IMR-90 (cell line): Measurements from ENCODE around the gene ULBP1. TPM values are rescaled to one million over a fixed set of nuclear protein-coding genes. Genes with fewer than 3 reads are reported as not detected.
"Not testable (repeated sequence)": the region's sequence is repeated elsewhere in the genome, so short reads cannot be mapped to it uniquely, and the experiment has no call there.

Experiments
- ATAC-seq: fragments of 200-7000 bp; cut with Tn5 transposase; 2 replicates; pipeline ENCODE4 v1.9.1; 2020; ENCODE audit warnings: low read depth, mild to moderate bottlenecking, moderate library complexity
- BruUV-seq: library from RNA; stranded (reverse); fragments of 400-500 nt; replicated peaks from 2 replicates; lab custom pipeline; 2021; lab: Mats Ljungman, UMichigan
- CTCF ChIA-PET: fragments of 300-600 bp; formaldehyde crosslinking; extraction: SDS; loops from one replicate; lab custom pipeline; 2021; ENCODE audit warnings: antibody characterized with exemption; lab: Yijun Ruan, JAX
- POLR2A ChIA-PET: fragments of 300-600 bp; sonication (Branson Sonifier 250); formaldehyde crosslinking; loops from one replicate; lab custom pipeline; 2022; ENCODE audit warnings: antibody characterized with exemption; ENCODE audit not compliant: unreplicated experiment; lab: Charles Lee
- DNase-seq: peaks from one replicate; pipeline ENCODE4 v3.0.0; 2013
- H2AFZ ChIP-seq: replicated peaks from 2 replicates; pipeline ENCODE3; 2013; ENCODE audit warnings: low read length, mild to moderate bottlenecking; ENCODE audit not compliant: poor library complexity
- H2AK5ac ChIP-seq: 2 replicates; pipeline ENCODE4 v1.6.1; 2013; ENCODE audit warnings: low read depth, low read length, inconsistent platforms
- H2AK9ac ChIP-seq: replicated peaks from 2 replicates; pipeline ENCODE3; 2013; ENCODE audit warnings: mild to moderate bottlenecking, low read depth, low read length, moderate library complexity; ENCODE audit not compliant: poor library complexity
- H2BK120ac ChIP-seq: 2 replicates; pipeline ENCODE4 v1.6.1; 2013; ENCODE audit warnings: low read depth, low read length, inconsistent platforms
- H2BK15ac ChIP-seq: 3 replicates; pipeline ENCODE4 v1.6.1; 2013; ENCODE audit warnings: low read depth, low read length, inconsistent platforms
- H2BK20ac ChIP-seq: 2 replicates; pipeline ENCODE4 v1.6.1; 2013; ENCODE audit warnings: low read depth, mild to moderate bottlenecking, inconsistent platforms, low read length, moderate library complexity
- H2BK5ac ChIP-seq: 2 replicates; pipeline ENCODE4 v1.6.1; 2013; ENCODE audit warnings: mild to moderate bottlenecking, low read depth, low read length, inconsistent platforms; ENCODE audit not compliant: poor library complexity, severe bottlenecking
- H3K14ac ChIP-seq: replicated peaks from 2 replicates; pipeline ENCODE4 v1.6.1; 2013; ENCODE audit warnings: low read depth, low read length, inconsistent platforms
- H3K18ac ChIP-seq: 2 replicates; pipeline ENCODE4 v1.6.1; 2013; ENCODE audit warnings: low read depth, low read length, control low read depth
- H3K23ac ChIP-seq: 2 replicates; pipeline ENCODE4 v1.6.1; 2013; ENCODE audit warnings: low read depth, low read length, inconsistent platforms
- H3K27ac ChIP-seq: 2 replicates; pipeline ENCODE4 v1.5.1; 2013; ENCODE audit warnings: mild to moderate bottlenecking, control low read depth, low read length; ENCODE audit not compliant: insufficient read depth
- H3K27me3 ChIP-seq: 2 replicates; pipeline ENCODE4 v1.6.1; 2013; ENCODE audit warnings: low read length; ENCODE audit not compliant: control insufficient read depth, insufficient read depth
- H3K36me3 ChIP-seq: 2 replicates; pipeline ENCODE4 v1.6.1; 2013; ENCODE audit warnings: low read length, mixed read lengths; ENCODE audit not compliant: control insufficient read depth, insufficient read depth
- H3K4ac ChIP-seq: 2 replicates; pipeline ENCODE4 v1.6.1; 2013; ENCODE audit warnings: low read depth, low read length, inconsistent platforms
- H3K4me1 ChIP-seq: 2 replicates; pipeline ENCODE4 v1.6.1; 2013; ENCODE audit warnings: low read length, mixed read lengths; ENCODE audit not compliant: control insufficient read depth, insufficient read depth
- H3K4me2 ChIP-seq: 2 replicates; pipeline ENCODE4 v1.6.1; 2013; ENCODE audit warnings: low read depth, mild to moderate bottlenecking, control low read depth, low read length, moderate library complexity
- H3K4me3 ChIP-seq: 2 replicates; pipeline ENCODE4 v1.5.1; 2013; ENCODE audit warnings: low read depth, mild to moderate bottlenecking, control low read depth, low read length, moderate library complexity; ENCODE audit not compliant: insufficient read depth
- H3K56ac ChIP-seq: 2 replicates; pipeline ENCODE4 v1.6.1; 2013; ENCODE audit warnings: low read length, inconsistent platforms; ENCODE audit not compliant: insufficient read depth; ENCODE audit errors: extremely low read depth
- H3K79me1 ChIP-seq, 2 experiments: 2 replicates each; pipeline ENCODE4 v1.6.1; 2013; ENCODE audit warnings: low read length in 2 of 2, inconsistent platforms in 1 of 2, low read depth in 1 of 2
- H3K9ac ChIP-seq: 2 replicates; pipeline ENCODE4 v1.6.1; 2013; ENCODE audit warnings: low read depth, low read length, control low read depth
- H3K9me1 ChIP-seq: 2 replicates; pipeline ENCODE4 v1.6.1; 2013; ENCODE audit warnings: low read length, inconsistent platforms; ENCODE audit not compliant: insufficient read depth
- H3K9me3 ChIP-seq: 2 replicates; pipeline ENCODE4 v1.6.1; 2013; ENCODE audit warnings: low read length; ENCODE audit not compliant: control insufficient read depth, insufficient read depth
- H4K20me1 ChIP-seq: 2 replicates; pipeline ENCODE4 v1.6.1; 2013; ENCODE audit warnings: low read length, inconsistent platforms; ENCODE audit not compliant: insufficient read depth
- H4K5ac ChIP-seq: 2 replicates; pipeline ENCODE4 v1.6.1; 2013; ENCODE audit warnings: mild to moderate bottlenecking, low read depth, low read length, control low read depth
- H4K8ac ChIP-seq, 2 experiments: 2 replicates each; pipeline ENCODE4 v1.6.1; 2013; ENCODE audit warnings: low read depth in 2 of 2, low read length in 2 of 2, control low read depth in 1 of 2, inconsistent platforms in 1 of 2
- H4K91ac ChIP-seq: 2 replicates; pipeline ENCODE4 v1.6.1; 2013; ENCODE audit warnings: low read depth, low read length, inconsistent platforms; ENCODE audit not compliant: insufficient read depth
- WGBS, 2 experiments: methylation state at CpG; one replicate each; pipeline versions ENCODE4 v1.1.5 to v1.1.7; 2013; ENCODE audit warnings: missing lambda C conversion rate in 2 of 2; ENCODE audit not compliant: insufficient read length in 1 of 2; ENCODE audit errors: extremely low coverage in 2 of 2; 5-methylcytosine and 5-hydroxymethylcytosine counted together
- dilution Hi-C: fragments of 300-500 bp; cut with HindIII; formaldehyde crosslinking; loops from one replicate; pipeline ENCODE4 v1.14.3; 2018; ENCODE audit warnings: low sequenced_read_pairs; ENCODE audit not compliant: unreplicated experiment
- in situ Hi-C: fragments of 300-500 bp; cut with MboI; formaldehyde crosslinking; loops from 3 replicates; pipeline ENCODE4 v1.14.3; 2019; ENCODE audit warnings: low sequenced_read_pairs, inconsistent platforms, mixed read lengths
- intact Hi-C: fragments of 100-400 bp; cut with micrococcal nuclease; formaldehyde crosslinking; loops from 2 replicates; pipeline ENCODE4 v1.10.0; 2022
- polyA plus RNA-seq, 3 experiments: library from polyadenylated mRNA; depleted of rRNA; stranded (reverse); fragments of >200 nt; gene quantifications; 2 replicates each; pipeline ENCODE4 v1.2.3, GENCODE V29; 2012; ENCODE audit warnings: low replicate concordance in 1 of 3
- total RNA-seq: library from RNA; depleted of rRNA; stranded (reverse); fragments of >200 nt; gene quantifications from 2 replicates; pipeline ENCODE4 v1.2.3, GENCODE V29; 2012; rRNA removed

The ULBP1 gene
- total and polyA plus RNA-seq, 2 of the 4 experiments (the other 2 are of a cell fraction) = 0.18 to 0.87 TPM

- peaks cover 44% of the 10 kb centered on the region for H3K27me3 ChIP-seq
- H3K9ac ChIP-seq, CTCF ChIA-PET, POLR2A ChIA-PET, H3K23ac ChIP-seq, H3K4me3 ChIP-seq, H3K4ac ChIP-seq, in situ Hi-C loops, DNase-seq, H3K9me3 ChIP-seq, H2BK20ac ChIP-seq, H3K79me1 ChIP-seq, BruUV-seq, H2BK120ac ChIP-seq, H3K27ac ChIP-seq, H2BK15ac ChIP-seq, H3K56ac ChIP-seq, H3K14ac ChIP-seq, H4K8ac ChIP-seq, H2AK5ac ChIP-seq, H4K91ac ChIP-seq, H3K18ac ChIP-seq, dilution Hi-C loops, H4K20me1 ChIP-seq, H3K36me3 ChIP-seq, H3K4me2 ChIP-seq, intact Hi-C loops, H2AK9ac ChIP-seq, H3K4me1 ChIP-seq, ATAC-seq, H4K5ac ChIP-seq, H3K9me1 ChIP-seq, H2AFZ ChIP-seq, H2BK5ac ChIP-seq: not testable (repeated sequence)
- WGBS, 2 experiments = no CpG with 5 or more reads among the region's 6 CpGs
Observed at GRCh38 chr6:150021870-150022269, 58.1 kb downstream of the ULBP1 start.

Other genes starting within 250 kb of the ULBP1 start
- gene LATS1, start 245.8 kb upstream of the ULBP1 start, total RNA-seq = 18.3 and 20.1 TPM in 2 replicates
- 7.9 and 8.8 TPM in 2 replicates for gene LATS1, start 245.8 kb upstream of the ULBP1 start, polyA plus RNA-seq (2012; rRNA removed)
- 35.0 and 40.5 TPM in 2 replicates for gene NUP43, start 217.4 kb upstream of the ULBP1 start, total RNA-seq
- 7.7 and 14.2 TPM in 2 replicates for gene NUP43, start 217.4 kb upstream of the ULBP1 start, polyA plus RNA-seq (2012; rRNA removed)
- 109 and 159 TPM in 2 replicates for gene PCMT1, start 214.2 kb upstream of the ULBP1 start, total RNA-seq
- 100 and 101 TPM in 2 replicates for gene PCMT1, start 214.2 kb upstream of the ULBP1 start, polyA plus RNA-seq (2012; rRNA removed)
- 63.8 and 74.7 TPM in 2 replicates for gene LRP11, start 99.6 kb upstream of the ULBP1 start, total RNA-seq
- gene LRP11, start 99.6 kb upstream of the ULBP1 start, polyA plus RNA-seq (2012; rRNA removed) = 46.5 and 48.8 TPM in 2 replicates
- gene RAET1E, start 65.8 kb upstream of the ULBP1 start, total RNA-seq = not detected in 2 replicates
- not detected in 2 replicates for gene RAET1E, start 65.8 kb upstream of the ULBP1 start, polyA plus RNA-seq (2012; rRNA removed)
- gene RAET1G, start 40.8 kb upstream of the ULBP1 start, total RNA-seq = 1.3 and 2.2 TPM in 2 replicates
- gene RAET1G, start 40.8 kb upstream of the ULBP1 start, polyA plus RNA-seq (2012; rRNA removed) = 3.6 and 4.2 TPM in 2 replicates
- gene ULBP2, start 21.9 kb upstream of the ULBP1 start, total RNA-seq = 7.2 and 7.9 TPM in 2 replicates
- 16.2 and 17.0 TPM in 2 replicates for gene ULBP2, start 21.9 kb upstream of the ULBP1 start, polyA plus RNA-seq (2012; rRNA removed)
- not detected in 2 replicates for gene RAET1L, start 61.6 kb downstream of the ULBP1 start, total RNA-seq
- gene RAET1L, start 61.6 kb downstream of the ULBP1 start, polyA plus RNA-seq (2012; rRNA removed) = not detected in 2 replicates
- 35.1 and 43.0 TPM in 2 replicates for gene ULBP3, start 105.2 kb downstream of the ULBP1 start, total RNA-seq
- gene ULBP3, start 105.2 kb downstream of the ULBP1 start, polyA plus RNA-seq (2012; rRNA removed) = 11.1 and 13.2 TPM in 2 replicates
- gene PPP1R14C, start 179.1 kb downstream of the ULBP1 start, total RNA-seq = not detected in 2 replicates
- gene PPP1R14C, start 179.1 kb downstream of the ULBP1 start, polyA plus RNA-seq (2012; rRNA removed) = not detected in 2 replicates